HAP-1 (cell line): Measurements from ENCODE around the gene ZKSCAN7.
"Not testable (repeated sequence)": the region's sequence is repeated elsewhere in the genome, so short reads cannot be mapped to it uniquely, and the experiment has no call there.

Source experiments
- DNase-seq, 2 experiments: peaks; one replicate each; pipeline ENCODE4 v3.0.0-alpha.2; 2016 to 2020; ENCODE audit warnings: low spot score in 2 of 2
- H3K27me3 ChIP-seq: fragments of 250-450 bp; sonication (Bioruptor Pico); 2 replicates; pipeline ENCODE4 v1.5.1; 2020; ENCODE audit warnings: low read depth, mild to moderate bottlenecking, moderate library complexity
- H3K36me3 ChIP-seq: fragments of 250-450 bp; sonication (Bioruptor Pico); replicated peaks from 2 replicates; pipeline ENCODE4 v1.5.1; 2020; ENCODE audit warnings: mild to moderate bottlenecking
- H3K4me1 ChIP-seq: fragments of 250-450 bp; sonication (Bioruptor Pico); 2 replicates; pipeline ENCODE4 v1.5.1; 2020; ENCODE audit warnings: mild to moderate bottlenecking
- H3K4me3 ChIP-seq: fragments of 250-450 bp; sonication (Bioruptor Pico); 2 replicates; pipeline ENCODE4 v1.5.1; 2020; ENCODE audit warnings: mild to moderate bottlenecking, moderate library complexity
- H3K9me3 ChIP-seq: fragments of 250-450 bp; sonication (Bioruptor Pico); 2 replicates; pipeline ENCODE4 v1.5.1; 2020; ENCODE audit warnings: mild to moderate bottlenecking, moderate library complexity
- in situ Hi-C: fragments of 300-500 bp; cut with MboI; formaldehyde crosslinking; loops from 3 replicates; pipeline ENCODE4 v1.14.3; 2020; ENCODE audit warnings: low sequenced_read_pairs, inconsistent platforms, mixed read lengths

ZKSCAN7 gene

DNA sequence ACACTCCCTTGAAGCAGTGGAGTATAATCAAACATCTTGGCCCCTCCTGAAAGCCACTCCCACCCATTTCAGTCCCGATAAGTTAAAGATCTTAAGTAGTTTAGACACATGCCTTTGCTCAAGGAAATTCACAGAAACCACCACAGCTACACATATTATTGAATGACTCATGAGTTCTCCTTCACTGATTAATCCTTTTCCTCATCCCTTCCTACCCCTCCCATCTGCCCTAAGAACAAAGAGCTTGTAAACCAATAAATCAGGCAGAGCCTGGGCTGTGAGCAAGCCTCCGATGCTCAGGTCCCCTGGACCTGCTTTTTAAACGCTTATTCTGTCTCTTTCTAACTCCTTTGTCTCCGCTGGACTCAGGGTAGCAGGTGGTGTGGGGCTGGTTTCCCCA, 20.3 kb upstream of the ZKSCAN7 start:
- in situ Hi-C loops: loop anchor here (10.0 kb wide), 1 partner anchor 380 kb away; no protein-coding TSS in a partner anchor
- not testable (repeated sequence) for H3K36me3 ChIP-seq, H3K4me1 ChIP-seq, H3K9me3 ChIP-seq, DNase-seq, H3K4me3 ChIP-seq, H3K27me3 ChIP-seq

DNA sequence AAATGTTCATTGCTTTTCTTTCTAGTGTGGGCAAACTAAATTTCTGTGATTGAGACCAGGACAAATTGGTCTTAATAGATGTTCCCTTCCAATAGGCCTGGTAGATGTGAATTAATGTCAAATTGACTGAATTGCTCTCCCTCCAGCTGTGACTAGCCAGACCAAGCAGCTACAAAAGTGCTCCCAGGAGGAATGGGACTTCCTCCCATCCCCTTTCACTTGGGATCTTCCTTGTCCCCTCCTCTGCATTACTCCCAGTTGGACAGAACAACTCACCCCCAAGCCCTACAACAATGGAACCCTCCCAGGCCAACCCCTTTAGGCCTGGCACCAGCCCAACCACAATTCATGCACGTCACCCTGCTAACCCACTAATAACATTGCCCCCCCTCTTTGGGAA, 19.6 kb upstream of the ZKSCAN7 start:
- Histone ChIP-seq H3K4me3 (no peak overlapping the region), H3K27me3 (no peaks in the 10 kb centered on the region), H3K36me3 (no peaks in the 10 kb centered on the region), H3K9me3 (peaks cover 4% of the 10 kb centered on the region; the same call in 1 of the 2 replicates), H3K4me1 (no peaks in the 10 kb centered on the region)
- no peak for DNase-seq
- in situ Hi-C loops: loop anchor here (10.0 kb wide), 1 partner anchor 379 kb away; no protein-coding TSS in a partner anchor

DNA sequence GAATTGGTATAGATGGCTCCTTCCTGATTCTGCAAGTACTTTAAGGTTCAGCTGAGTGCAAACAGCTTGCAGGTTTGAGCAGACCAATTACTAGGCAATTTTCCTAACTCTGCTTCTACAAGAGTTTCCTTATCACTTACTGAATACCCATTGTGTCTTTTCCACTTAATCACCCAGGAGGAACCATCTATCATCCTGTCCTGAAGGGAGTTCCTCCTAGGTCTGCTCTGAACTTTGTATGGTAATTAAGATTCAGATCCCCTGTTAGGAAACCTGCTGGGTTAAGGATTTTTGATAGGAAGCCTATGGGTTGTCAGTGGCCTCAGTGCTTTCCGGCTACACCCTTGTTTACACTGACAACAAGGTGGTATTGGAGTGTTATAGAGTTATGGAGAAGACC, 10.2 kb upstream of the ZKSCAN7 start:
- H3K27me3 ChIP-seq, H3K4me3 ChIP-seq, in situ Hi-C loops, H3K9me3 ChIP-seq, DNase-seq, H3K36me3 ChIP-seq, H3K4me1 ChIP-seq: not testable (repeated sequence)

DNA sequence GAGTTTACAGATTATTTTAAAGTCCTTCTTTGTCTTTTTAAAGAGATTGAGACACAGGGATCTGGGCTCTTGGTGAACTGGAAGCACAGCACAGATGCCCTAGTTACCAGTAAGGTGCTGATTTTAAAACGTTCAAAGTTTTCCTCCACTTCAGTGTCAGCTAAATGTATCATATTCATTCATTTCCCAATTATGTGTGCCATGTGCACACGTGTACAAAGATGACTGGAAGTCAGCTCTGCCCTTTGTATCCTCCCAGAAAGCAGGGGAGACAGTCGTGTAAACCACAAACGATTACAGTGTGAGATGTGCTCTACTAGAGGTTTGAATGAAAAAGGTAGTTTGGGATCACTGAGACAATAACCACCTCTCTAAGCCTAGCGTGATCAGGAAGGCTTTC, 730 bp downstream of the ZKSCAN7 start:
- no peak overlapping the region for H3K4me3 ChIP-seq

DNA sequence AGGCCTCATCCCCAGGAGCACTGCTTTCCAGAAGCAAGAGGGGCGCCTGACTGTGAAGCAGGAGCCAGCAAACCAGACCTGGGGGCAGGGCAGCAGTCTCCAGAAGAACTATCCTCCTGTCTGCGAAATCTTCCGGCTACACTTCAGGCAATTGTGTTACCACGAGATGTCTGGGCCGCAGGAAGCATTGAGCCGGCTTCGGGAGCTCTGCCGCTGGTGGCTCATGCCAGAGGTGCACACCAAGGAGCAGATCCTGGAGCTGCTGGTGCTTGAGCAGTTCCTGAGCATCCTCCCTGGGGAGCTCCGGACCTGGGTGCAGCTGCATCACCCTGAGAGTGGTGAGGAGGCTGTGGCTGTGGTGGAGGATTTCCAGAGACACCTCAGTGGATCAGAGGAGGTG, 2.1 kb downstream of the ZKSCAN7 start:
- H3K36me3 ChIP-seq: no peaks in the 10 kb centered on the region
- peaks cover 7% of the 10 kb centered on the region for H3K9me3 ChIP-seq
- H3K4me3 ChIP-seq: no peak overlapping the region
- in situ Hi-C loops: no loop called here
- DNase-seq: no peak
- no peaks in the 10 kb centered on the region for H3K4me1 ChIP-seq
- H3K27me3 ChIP-seq: no peaks in the 10 kb centered on the region

More for the DNA sequence above, 730 bp downstream of the ZKSCAN7 start:
- Histone ChIP-seq H3K36me3 (no peaks in the 10 kb centered on the region), H3K27me3 (no peaks in the 10 kb centered on the region), H3K4me1 (no peaks in the 10 kb centered on the region), H3K9me3 (peaks cover under 1% of the 10 kb centered on the region; the same call in 1 of the 2 replicates)
- in situ Hi-C loops: no loop called here
- no peak for DNase-seq

DNA sequence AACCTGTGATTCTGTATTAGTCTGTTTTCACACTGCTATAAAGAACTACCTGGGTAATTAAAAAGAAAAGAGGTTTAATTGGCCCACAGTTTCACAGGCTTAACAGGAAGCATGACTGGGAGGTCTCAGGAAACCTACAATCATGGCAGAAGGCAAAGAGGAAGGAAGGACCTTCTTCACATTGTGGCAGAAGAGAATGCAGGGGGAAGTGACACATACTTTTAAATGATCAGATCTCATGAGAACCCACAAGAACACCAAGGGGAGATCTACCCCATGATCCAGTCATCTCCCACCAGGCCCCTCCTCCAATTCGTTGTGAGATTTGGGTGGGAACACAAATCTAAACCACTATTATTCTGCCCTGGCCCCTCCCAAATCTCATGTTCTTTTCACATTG, 6.1 kb downstream of the ZKSCAN7 start:
- H3K9me3 ChIP-seq: peaks cover 11% of the 10 kb centered on the region
- in situ Hi-C loops: no loop called here
- DNase-seq: no peak

DNA sequence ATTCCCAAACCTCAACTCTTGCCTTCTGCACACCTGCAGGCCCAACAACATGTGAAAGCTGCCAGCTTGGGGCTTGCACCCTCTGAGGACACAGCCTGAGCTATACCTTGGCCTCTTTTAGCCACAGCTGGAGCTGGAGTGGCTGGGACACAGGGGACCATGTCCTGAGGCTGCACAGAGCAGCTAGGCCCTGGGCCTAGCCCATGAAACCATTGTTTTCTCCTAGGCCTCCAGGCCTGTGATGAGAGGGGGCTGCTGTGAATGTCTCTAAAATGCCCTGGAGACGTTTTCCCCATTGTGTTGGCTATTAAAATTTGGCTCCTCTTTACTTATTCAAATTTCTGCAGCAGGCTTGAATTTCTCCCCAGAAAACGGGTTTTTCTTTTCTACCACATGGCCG, 7.2 kb downstream of the ZKSCAN7 start:
- H3K27me3 ChIP-seq: no peaks in the 10 kb centered on the region
- H3K4me1 ChIP-seq: no peaks in the 10 kb centered on the region
- H3K36me3 ChIP-seq: no peaks in the 10 kb centered on the region
- DNase-seq: no peak
- in situ Hi-C loops: no loop called here
- H3K4me3 ChIP-seq: no peak overlapping the region
- peaks cover 11% of the 10 kb centered on the region for H3K9me3 ChIP-seq

More for the DNA sequence above, 6.1 kb downstream of the ZKSCAN7 start:
- H3K4me3 ChIP-seq: no peak overlapping the region
- H3K36me3 ChIP-seq: no peaks in the 10 kb centered on the region
- no peaks in the 10 kb centered on the region for H3K4me1 ChIP-seq
- no peaks in the 10 kb centered on the region for H3K27me3 ChIP-seq

DNA sequence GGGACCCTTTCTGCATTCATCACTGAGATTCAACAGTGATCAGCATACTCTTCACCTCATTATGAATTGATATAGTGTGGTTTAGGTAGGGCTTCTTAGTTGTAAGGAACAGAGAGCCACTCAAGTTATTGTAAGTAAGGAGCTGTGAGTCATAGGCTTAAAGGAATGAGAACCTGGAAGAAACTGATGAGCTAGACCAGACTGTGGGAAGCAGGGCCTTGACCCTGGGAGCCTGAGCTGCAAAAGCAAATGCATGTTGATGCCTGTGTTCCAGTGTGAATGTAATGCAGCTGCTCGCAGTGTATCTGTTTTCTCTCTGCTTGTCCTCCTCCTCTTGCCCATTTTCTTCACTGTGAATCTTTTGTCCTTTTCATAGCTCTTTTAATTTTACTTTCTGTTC, 13.6 kb downstream of the ZKSCAN7 start:
- Histone ChIP-seq H3K36me3 (no peaks in the 10 kb centered on the region), H3K27me3 (no peaks in the 10 kb centered on the region), H3K4me3 (no peak overlapping the region), H3K4me1 (no peaks in the 10 kb centered on the region), H3K9me3 (no peaks in the 10 kb centered on the region)
- no peak for DNase-seq
- in situ Hi-C loops: no loop called here

DNA sequence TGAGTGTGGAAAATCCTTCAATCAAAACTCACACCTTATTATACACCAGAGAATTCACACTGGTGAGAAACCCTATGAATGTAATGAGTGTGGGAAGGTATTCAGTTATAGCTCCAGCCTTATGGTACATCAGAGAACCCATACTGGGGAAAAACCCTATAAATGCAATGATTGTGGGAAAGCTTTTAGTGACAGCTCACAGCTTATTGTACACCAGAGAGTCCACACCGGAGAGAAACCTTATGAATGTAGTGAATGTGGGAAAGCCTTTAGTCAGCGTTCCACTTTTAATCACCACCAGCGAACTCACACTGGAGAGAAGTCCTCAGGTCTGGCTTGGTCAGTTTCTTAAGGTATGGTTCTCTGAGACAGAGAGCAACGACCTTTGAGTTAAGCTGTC, 16.0 kb downstream of the ZKSCAN7 start:
- Histone ChIP-seq H3K4me1 (no peaks in the 10 kb centered on the region), H3K27me3 (no peaks in the 10 kb centered on the region), H3K4me3 (no peak overlapping the region), H3K9me3 (no peaks in the 10 kb centered on the region), H3K36me3 (no peaks in the 10 kb centered on the region)
- in situ Hi-C loops: no loop called here
- DNase-seq: no peak

DNA sequence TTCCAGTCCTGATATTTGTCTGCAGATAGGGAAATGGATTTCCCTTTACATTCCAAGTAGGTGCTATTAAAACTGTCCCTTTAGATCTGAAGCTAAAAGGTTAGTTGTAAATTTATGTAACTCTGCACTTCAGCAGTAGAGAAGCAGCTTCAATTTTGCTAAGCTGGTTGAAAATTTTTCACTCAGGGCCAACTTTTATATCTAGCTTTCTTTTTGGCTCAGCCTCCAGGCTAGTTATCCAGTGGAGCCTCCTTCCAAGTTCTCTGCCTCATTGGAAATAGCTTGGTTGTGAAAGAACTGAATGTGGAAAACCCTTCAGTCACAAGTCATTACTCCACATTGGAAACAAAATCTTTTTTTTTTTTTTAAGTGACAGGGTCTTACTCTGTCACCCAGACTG, 21.6 kb downstream of the ZKSCAN7 start:
- Histone ChIP-seq H3K4me1 (no peaks in the 10 kb centered on the region), H3K9me3 (no peaks in the 10 kb centered on the region), H3K4me3 (no peak overlapping the region), H3K27me3 (no peaks in the 10 kb centered on the region), H3K36me3 (no peaks in the 10 kb centered on the region)
- in situ Hi-C loops: no loop called here
- no peak for DNase-seq

DNA sequence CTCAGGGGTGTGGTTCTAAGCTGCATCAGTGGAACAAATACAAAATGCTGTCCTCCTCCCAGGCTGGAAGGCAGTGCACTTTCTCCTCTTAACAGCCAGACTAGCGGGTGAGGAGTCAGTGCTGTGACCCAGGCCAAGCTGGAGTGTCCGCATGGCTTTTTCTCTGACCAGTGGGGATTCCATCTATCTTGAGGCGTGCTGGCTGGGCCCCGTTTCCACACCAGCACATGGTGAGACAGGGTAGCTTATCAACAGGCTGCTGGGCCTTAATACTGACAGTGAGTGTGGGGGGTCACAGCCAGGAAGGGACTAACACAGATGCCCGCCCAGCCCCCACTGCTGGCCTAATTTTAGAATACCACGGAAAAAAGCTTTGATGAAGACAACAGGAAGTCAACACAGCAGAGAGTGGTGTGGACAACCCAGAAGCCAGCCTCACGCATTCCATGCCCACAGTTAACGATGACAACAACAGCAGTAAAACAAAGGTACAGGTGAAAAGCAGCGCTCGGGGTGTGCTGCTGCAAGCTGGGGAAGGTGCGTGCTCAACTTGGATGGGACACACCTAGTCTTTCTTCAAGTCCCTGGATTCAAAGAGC, 22.5 kb downstream of the ZKSCAN7 start:
- in situ Hi-C loops, H3K4me3 ChIP-seq, DNase-seq: not testable (repeated sequence)

DNA sequence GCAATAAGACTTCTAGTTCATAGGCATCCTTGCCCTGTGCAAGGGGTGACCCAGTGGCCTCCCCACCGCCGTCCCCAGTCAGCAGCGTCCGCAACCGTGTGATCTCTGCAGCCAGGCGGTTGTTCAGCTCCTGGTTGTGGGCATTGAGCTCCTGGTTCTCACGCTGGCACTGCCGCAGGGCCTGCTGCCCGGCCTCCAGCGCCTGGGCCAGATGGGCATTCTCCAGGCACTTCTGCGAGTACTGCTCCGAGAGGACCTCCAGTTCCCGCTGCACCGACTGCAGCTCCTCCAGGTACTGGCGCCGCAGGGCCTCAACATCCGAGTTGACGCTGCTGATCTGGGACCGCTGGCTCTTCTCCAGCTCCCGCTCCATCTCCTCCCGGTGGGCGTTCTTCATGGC, 23.3 kb downstream of the ZKSCAN7 start:
- H3K36me3 ChIP-seq, H3K4me3 ChIP-seq, H3K9me3 ChIP-seq, in situ Hi-C loops, H3K27me3 ChIP-seq, H3K4me1 ChIP-seq, DNase-seq: not testable (repeated sequence)

More for the DNA sequence above, 22.5 kb downstream of the ZKSCAN7 start:
- H3K4me1 ChIP-seq, H3K27me3 ChIP-seq, H3K9me3 ChIP-seq, H3K36me3 ChIP-seq: not testable (repeated sequence)

DNA sequence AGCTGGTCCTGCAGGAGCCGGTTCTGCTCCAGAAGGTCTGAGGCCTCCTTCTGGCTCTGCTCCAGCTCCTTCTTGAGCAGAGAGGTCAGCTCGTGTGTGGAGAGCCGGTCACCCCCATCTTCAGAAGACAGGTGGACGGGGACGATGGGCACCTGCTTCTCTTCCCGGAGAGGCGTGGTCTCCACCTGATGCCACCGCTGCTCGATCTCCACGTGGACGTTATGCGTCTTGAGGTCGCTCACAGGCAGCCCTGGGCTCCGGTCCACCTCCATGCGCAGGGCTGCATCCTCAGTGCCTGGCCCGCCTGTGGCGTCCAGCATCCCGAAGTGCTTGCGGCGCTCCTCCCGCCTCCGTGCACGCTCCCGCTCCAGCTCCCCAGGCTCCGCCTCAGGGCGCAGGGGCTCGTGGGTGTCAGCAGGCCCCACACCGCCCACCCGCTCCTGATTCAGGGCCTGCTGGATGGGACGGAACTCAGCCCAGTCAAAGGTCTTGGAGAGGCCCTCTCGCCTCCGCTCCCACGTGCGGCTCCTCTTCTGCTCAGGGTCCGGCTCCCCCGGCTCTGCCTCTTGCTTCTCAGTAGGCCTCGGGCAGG, 24.0 kb downstream of the ZKSCAN7 start:
- in situ Hi-C loops, H3K36me3 ChIP-seq, H3K27me3 ChIP-seq, H3K9me3 ChIP-seq, DNase-seq, H3K4me1 ChIP-seq, H3K4me3 ChIP-seq: not testable (repeated sequence)

DNA sequence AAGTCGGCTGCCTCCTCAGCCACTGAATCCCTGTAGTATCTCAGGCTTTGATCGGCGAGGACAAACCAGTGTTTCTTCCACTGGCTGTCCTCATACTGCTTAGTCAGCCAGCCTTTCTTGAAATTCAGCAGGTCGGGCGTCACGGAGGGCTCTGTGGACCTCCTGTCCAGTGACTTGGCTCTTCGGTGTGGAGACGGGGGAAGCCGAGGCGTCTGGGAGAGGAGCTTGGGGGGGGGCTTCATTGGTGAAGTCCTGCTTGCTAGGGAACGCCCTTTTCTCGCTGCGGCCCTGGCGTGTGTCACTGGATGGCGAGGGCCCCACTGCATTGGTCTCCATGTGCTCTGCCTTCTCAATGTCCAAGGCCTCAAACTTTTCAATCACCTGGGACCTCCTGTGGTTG, 24.8 kb downstream of the ZKSCAN7 start:
- H3K36me3 ChIP-seq, H3K9me3 ChIP-seq, H3K4me1 ChIP-seq, in situ Hi-C loops, H3K4me3 ChIP-seq, H3K27me3 ChIP-seq, DNase-seq: not testable (repeated sequence)

DNA sequence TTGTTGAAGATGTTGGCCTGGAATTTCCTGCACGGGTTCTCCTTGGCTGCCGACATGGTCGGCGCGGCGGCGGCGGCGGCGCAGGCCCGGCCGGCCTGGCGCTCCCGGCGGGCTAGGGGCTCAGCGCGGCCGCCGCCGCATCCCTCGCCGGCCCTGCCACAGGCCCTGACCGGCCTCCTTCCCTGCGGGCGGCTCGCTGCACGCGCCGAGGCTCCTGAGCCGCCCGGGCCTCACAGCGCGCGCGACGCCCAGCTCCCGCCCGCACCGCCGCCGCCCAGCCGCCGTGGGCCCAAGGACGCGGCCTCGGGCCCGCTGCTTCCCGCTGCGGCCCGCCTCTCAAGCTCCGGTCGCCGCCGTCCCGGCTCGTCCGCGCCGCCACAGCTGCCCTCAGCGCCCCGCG, 26.0 kb downstream of the ZKSCAN7 start:
- H3K9me3 ChIP-seq, H3K4me1 ChIP-seq, H3K36me3 ChIP-seq, H3K4me3 ChIP-seq, in situ Hi-C loops, H3K27me3 ChIP-seq, DNase-seq: not testable (repeated sequence)
